ENCODE results near the gene WDR88. TPM values are rescaled to one million over a fixed set of nuclear protein-coding genes. Genes with fewer than 3 reads are reported as not detected.

The WDR88 gene
- total RNA-seq, 4 donors from 2014 or later = not detected

DNA sequence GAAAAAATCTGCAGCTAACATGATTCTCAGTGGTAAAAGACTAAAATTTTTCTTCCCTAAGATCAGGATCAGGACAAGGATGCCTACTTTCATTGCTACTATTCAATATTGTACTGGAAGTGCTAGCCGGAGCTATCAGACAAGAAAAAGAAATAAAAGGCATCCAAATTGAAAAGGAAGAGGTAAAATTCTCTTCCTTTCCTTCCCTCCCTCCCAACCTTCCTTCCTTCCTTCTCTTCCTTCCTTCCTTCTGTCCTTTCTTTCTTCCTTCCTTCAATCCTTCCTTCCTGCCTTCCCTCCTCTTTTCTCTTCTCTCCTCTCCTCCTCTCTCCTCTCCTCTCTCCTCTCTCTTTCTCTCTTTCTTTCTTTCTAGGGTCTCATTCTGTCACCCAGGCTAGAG lies 35.5 kb downstream of the WDR88 start:
- no peak for DNase-seq (ENCODE audit: low spot score in 2 of 2)
- WGBS, 2 donors = 91 to 100% methylated on average over 1 of the region's 1 CpG
- TF ChIP-seq, protein P1, sequence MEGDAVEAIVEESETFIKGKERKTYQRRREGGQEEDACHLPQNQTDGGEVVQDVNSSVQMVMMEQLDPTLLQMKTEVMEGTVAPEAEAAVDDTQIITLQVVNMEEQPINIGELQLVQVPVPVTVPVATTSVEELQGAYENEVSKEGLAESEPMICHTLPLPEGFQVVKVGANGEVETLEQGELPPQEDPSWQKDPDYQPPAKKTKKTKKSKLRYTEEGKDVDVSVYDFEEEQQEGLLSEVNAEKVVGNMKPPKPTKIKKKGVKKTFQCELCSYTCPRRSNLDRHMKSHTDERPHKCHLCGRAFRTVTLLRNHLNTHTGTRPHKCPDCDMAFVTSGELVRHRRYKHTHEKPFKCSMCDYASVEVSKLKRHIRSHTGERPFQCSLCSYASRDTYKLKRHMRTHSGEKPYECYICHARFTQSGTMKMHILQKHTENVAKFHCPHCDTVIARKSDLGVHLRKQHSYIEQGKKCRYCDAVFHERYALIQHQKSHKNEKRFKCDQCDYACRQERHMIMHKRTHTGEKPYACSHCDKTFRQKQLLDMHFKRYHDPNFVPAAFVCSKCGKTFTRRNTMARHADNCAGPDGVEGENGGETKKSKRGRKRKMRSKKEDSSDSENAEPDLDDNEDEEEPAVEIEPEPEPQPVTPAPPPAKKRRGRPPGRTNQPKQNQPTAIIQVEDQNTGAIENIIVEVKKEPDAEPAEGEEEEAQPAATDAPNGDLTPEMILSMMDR (IDR thresholded peaks at IDR 0.05) = no peak
- intact Hi-C loops (cut with DNase I; ENCODE audit: low total_unique reads) = no loop called here
- H3K4me3 ChIP-seq (ENCODE audit: low read depth, poor library complexity, severe bottlenecking) = no peak overlapping the region

GRCh38 chr19:33168528-33168927 lies 36.6 kb downstream of the WDR88 start:
- DNase-seq (ENCODE audit: low spot score in 2 of 2) = no peak
- TF ChIP-seq, protein P1 (IDR thresholded peaks at IDR 0.05) = no peak
- TF ChIP-seq POLR2A (IDR thresholded peaks at IDR 0.05) = no peak
- 82 to 93% methylated on average over 1 of the region's 1 CpG for WGBS, 2 donors
- intact Hi-C loops (cut with DNase I; ENCODE audit: low total_unique reads) = no loop called here
- no peak overlapping the region for H3K4me3 ChIP-seq (ENCODE audit: low read depth, poor library complexity, severe bottlenecking)

GRCh38 chr19:33171222-33171795 lies 39.4 kb downstream of the WDR88 start:
- DNase-seq (ENCODE audit: low spot score in 2 of 2) = no peak
- H3K4me3 ChIP-seq (ENCODE audit: low read depth, poor library complexity, severe bottlenecking) = no peak overlapping the region
- no peak for TF ChIP-seq POLR2A (IDR thresholded peaks at IDR 0.05)
- TF ChIP-seq, protein P1 (IDR thresholded peaks at IDR 0.05) = no peak
- WGBS, 2 donors = 89 to 100% methylated on average over 1 of the region's 1 CpG
- intact Hi-C loops (cut with DNase I; ENCODE audit: low total_unique reads) = no loop called here

GRCh38 chr19:33171916-33172359 lies 40.0 kb downstream of the WDR88 start:
- no peak for DNase-seq (ENCODE audit: low spot score in 2 of 2)
- TF ChIP-seq, protein P1 (IDR thresholded peaks at IDR 0.05) = no peak
- no peak for TF ChIP-seq POLR2A (IDR thresholded peaks at IDR 0.05)
- 81 to 84% methylated on average over 6 of the region's 6 CpGs for WGBS, 2 donors
- no peak overlapping the region for H3K4me3 ChIP-seq (ENCODE audit: low read depth, poor library complexity, severe bottlenecking)
- intact Hi-C loops (cut with DNase I; ENCODE audit: low total_unique reads) = no loop called here

DNA sequence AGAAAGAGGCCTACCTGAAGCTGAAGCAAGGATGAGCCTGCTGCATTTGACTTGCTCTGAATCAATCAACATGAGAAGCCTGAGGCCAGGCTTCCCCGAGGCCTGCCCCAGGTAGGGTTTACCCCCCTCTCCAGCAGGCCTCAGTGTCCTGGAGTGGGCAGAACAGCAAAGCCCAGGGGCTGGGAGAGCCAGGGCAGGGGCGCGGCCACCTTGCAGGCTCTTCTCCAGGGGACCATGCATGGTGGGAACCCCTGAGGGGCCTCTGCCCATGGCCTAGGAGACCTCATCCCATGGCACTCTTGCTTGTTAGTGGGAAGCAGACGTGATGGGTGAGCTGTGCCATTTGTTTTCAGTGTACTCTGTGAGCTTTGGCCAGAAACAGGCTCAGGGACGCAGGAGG lies 42.3 kb downstream of the WDR88 start:
- 75 to 87% methylated on average over 3 to 5 of the region's 5 CpGs for WGBS, 2 donors
- H3K4me3 ChIP-seq (ENCODE audit: low read depth, poor library complexity, severe bottlenecking) = no peak overlapping the region
- no peak for DNase-seq (ENCODE audit: low spot score in 2 of 2)
- intact Hi-C loops (cut with DNase I; ENCODE audit: low total_unique reads) = no loop called here
- TF ChIP-seq, protein P1 (IDR thresholded peaks at IDR 0.05) = no peak
- no peak for TF ChIP-seq POLR2A (IDR thresholded peaks at IDR 0.05)
